ENCODE results near the gene LCN15. TPM values are rescaled to one million over a fixed set of nuclear protein-coding genes. Genes with fewer than 3 reads are reported as not detected.

The LCN15 gene
- total RNA-seq, 1 donor from 2014 or later = 0.49 TPM

- TF ChIP-seq CTCF (IDR thresholded peaks at IDR 0.05; ENCODE audit: unreplicated experiment) = no peak
- Mint-ChIP-seq H3K4me3 (ENCODE audit: unreplicated experiment) (peak overlapping the region; percentile 90), H3K4me1 (ENCODE audit: unreplicated experiment) (peaks cover 19% of the 10 kb centered on the region), H3K9me3 (ENCODE audit: unreplicated experiment) (no peaks in the 10 kb centered on the region), H3K36me3 (ENCODE audit: low read depth, unreplicated experiment) (peaks cover 13% of the 10 kb centered on the region), H3K27me3 (ENCODE audit: unreplicated experiment) (peaks cover 17% of the 10 kb centered on the region), H3K27ac (ENCODE audit: unreplicated experiment) (no peak overlapping the region)
- DNase-seq (ENCODE audit: low spot score) = no peak
These were observed 42.4 kb upstream of the LCN15 start for GRCh38 chr9:136806631-136807201.

- Mint-ChIP-seq H3K4me1 (ENCODE audit: unreplicated experiment) (peaks cover 19% of the 10 kb centered on the region), H3K4me3 (ENCODE audit: unreplicated experiment) (peak overlapping the region; percentile 79), H3K27ac (ENCODE audit: unreplicated experiment) (no peak overlapping the region), H3K27me3 (ENCODE audit: unreplicated experiment) (peaks cover 17% of the 10 kb centered on the region), H3K9me3 (ENCODE audit: unreplicated experiment) (no peaks in the 10 kb centered on the region), H3K36me3 (ENCODE audit: low read depth, unreplicated experiment) (peaks cover 11% of the 10 kb centered on the region)
- no peak for TF ChIP-seq CTCF (IDR thresholded peaks at IDR 0.05; ENCODE audit: unreplicated experiment)
- no peak for DNase-seq (ENCODE audit: low spot score)
These were observed 41.7 kb upstream of the LCN15 start for GRCh38 chr9:136806067-136806466.

GRCh38 chr9:136805207-136805740 lies 41.0 kb upstream of the LCN15 start:
- TF ChIP-seq CTCF (IDR thresholded peaks at IDR 0.05; ENCODE audit: unreplicated experiment) = no peak
- Mint-ChIP-seq H3K27me3 (ENCODE audit: unreplicated experiment) (peaks cover 17% of the 10 kb centered on the region), H3K36me3 (ENCODE audit: low read depth, unreplicated experiment) (peaks cover 8% of the 10 kb centered on the region), H3K27ac (ENCODE audit: unreplicated experiment) (no peak overlapping the region), H3K4me1 (ENCODE audit: unreplicated experiment) (peaks cover 21% of the 10 kb centered on the region), H3K4me3 (ENCODE audit: unreplicated experiment) (peak overlapping the region; percentile 82), H3K9me3 (ENCODE audit: unreplicated experiment) (no peaks in the 10 kb centered on the region)
- DNase-seq (ENCODE audit: low spot score) = no peak

- TF ChIP-seq CTCF (IDR thresholded peaks at IDR 0.05; ENCODE audit: unreplicated experiment) = no peak
- peaks cover 8% of the 10 kb centered on the region for H3K36me3 Mint-ChIP-seq (ENCODE audit: low read depth, unreplicated experiment)
- no peak overlapping the region for H3K27ac Mint-ChIP-seq (ENCODE audit: unreplicated experiment)
- no peaks in the 10 kb centered on the region for H3K9me3 Mint-ChIP-seq (ENCODE audit: unreplicated experiment)
- H3K27me3 Mint-ChIP-seq (ENCODE audit: unreplicated experiment) = peaks cover 17% of the 10 kb centered on the region
- no peak overlapping the region for H3K4me3 Mint-ChIP-seq (ENCODE audit: unreplicated experiment)
- DNase-seq (ENCODE audit: low spot score) = no peak
- H3K4me1 Mint-ChIP-seq (ENCODE audit: unreplicated experiment) = peaks cover 15% of the 10 kb centered on the region
These were observed 40.3 kb upstream of the LCN15 start for GRCh38 chr9:136804509-136805206.
